GM12891 (cell line): ENCODE results near the gene KRT86.
"Not testable (repeated sequence)": the region's sequence is repeated elsewhere in the genome, so short reads cannot be mapped to it uniquely, and the experiment has no call there.

Experiments used
- DNase-seq: peaks from one replicate; pipeline ENCODE4 v3.0.0; 2011; ENCODE audit warnings: low spot score; ENCODE audit not compliant: insufficient read length
- FAIRE-seq: peaks from 2 replicates; lab custom pipeline; 2011; peaks lifted over from hg19 to GRCh38; lab: Jason Lieb, UNC
- PAX5 ChIP-seq: IDR thresholded peaks from 2 replicates; pipeline ENCODE4 v1.6.1; 2011; ENCODE audit warnings: low read length, moderate library complexity, mild to moderate bottlenecking; ENCODE audit not compliant: insufficient read depth, severe bottlenecking
- POLR2A ChIP-seq: IDR thresholded peaks from 2 replicates; pipeline ENCODE4 v1.6.1; 2011; ENCODE audit warnings: low read depth, low read length, control low read depth
- POLR2AphosphoS5 ChIP-seq: IDR thresholded peaks from 2 replicates; pipeline ENCODE4 v1.6.1; 2011; ENCODE audit warnings: low read depth, low read length, control low read depth
- POU2F2 ChIP-seq: IDR thresholded peaks from 2 replicates; pipeline ENCODE4 v1.6.1; 2011; ENCODE audit warnings: low read depth, mild to moderate bottlenecking, control low read depth, low read length, moderate library complexity
- SPI1 ChIP-seq: IDR thresholded peaks from 2 replicates; pipeline ENCODE4 v1.6.1; 2011; ENCODE audit warnings: low read depth, low read length, control low read depth
- TAF1 ChIP-seq: IDR thresholded peaks from 2 replicates; pipeline ENCODE4 v1.6.1; 2011; ENCODE audit warnings: low read depth, low read length, control low read depth

The KRT86 gene

GRCh38 chr12:52245962-52246569 is 28.4 kb upstream of the KRT86 start:
- no peak for TF ChIP-seq TAF1
- FAIRE-seq, result no peak
- no peak for DNase-seq

GRCh38 chr12:52246720-52247621 is 27.5 kb upstream of the KRT86 start:
- DNase-seq (no peak), FAIRE-seq (no peak)
- TF ChIP-seq PAX5 (no peak), SPI1 (no peak), TAF1 (no peak), POU2F2 (no peak), POLR2AphosphoS5 (no peak), POLR2A (no peak)

DNA sequence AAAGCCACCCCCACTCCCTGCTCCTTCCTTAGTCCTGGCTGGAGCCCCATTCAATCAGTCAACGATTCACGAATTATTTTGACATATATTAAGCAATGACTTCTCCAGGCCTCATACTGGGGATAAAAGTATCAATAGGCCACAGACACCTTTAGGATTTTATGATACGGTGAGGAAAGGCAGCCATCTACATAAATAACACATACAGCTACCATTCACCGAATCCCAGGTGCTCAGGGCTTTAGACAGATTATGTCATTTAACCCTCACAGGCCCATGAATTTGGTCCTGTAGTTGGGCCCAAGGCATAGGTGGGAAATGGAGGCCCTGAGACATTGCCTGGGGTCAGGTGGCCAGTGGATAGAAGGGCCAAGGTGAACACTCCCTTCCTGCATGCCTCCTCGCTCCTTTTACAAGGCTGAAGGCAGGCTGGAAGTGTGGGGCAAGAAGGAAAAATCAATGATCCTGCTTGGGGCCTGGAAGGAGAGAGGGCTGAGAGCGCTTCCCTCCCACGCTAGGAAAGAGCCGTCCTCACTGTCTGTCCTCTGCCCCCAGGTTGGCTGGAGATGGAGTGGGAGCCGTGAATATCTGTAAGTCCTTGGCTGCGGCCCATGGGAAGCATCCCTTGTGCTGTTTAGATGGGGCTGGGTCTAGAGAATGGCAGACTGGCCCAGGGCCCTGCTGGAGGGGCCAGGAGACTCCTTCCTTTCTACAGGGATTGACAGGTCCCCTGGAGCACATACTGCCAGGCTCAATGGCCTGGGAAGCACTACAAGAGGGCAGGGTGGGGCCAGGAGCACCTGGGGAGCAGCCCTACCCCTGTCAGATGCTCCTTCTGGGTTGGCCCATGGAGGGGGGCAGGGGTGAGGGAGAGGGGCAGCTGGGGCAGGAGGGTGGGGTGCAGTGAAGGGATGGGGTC is 26.6 kb upstream of the KRT86 start:
- DNase-seq (no peak), FAIRE-seq (no peak)
- TF ChIP-seq POU2F2 (no peak), POLR2A (no peak), TAF1 (no peak), SPI1 (no peak), POLR2AphosphoS5 (no peak), PAX5 (no peak)

DNA sequence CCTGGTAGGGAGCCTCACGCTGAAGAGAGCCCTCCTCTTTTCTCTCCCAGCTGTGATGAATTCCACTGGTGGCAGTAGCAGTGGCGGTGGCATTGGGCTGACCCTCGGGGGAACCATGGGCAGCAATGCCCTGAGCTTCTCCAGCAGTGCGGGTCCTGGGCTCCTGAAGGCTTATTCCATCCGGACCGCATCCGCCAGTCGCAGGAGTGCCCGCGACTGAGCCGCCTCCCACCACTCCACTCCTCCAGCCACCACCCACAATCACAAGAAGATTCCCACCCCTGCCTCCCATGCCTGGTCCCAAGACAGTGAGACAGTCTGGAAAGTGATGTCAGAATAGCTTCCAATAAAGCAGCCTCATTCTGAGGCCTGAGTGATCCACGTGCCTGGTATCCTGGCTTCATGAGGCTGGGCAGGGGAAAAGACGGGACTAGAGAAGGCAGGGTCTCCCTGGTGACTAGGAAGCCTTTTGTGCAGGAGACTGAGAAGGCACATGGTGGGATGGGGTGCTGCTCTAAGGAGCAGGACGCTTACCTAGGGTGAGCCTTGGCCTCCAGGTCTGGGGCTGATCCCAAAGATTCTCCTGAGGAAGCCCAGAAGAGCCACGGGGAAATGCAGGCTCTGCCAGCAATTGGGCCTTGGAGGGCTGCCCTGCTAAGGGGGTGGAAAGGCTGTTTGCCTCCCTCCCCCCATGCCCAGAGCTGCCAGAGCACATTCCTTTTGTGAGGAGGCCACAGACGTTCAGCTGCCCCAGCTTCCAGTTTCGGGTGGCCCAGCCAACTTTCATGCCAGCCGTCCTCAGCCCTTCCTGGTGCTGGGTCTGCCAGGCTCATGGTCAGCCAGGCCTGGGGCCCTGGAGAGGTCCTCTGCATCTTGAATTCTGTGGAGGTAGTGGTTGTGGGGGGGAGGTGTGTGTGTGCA is 25.6 kb upstream of the KRT86 start:
- DNase-seq (no peak), FAIRE-seq (no peak)
- TF ChIP-seq SPI1 (no peak), PAX5 (no peak), POLR2AphosphoS5 (no peak), POU2F2 (no peak), POLR2A (no peak), TAF1 (no peak)

DNA sequence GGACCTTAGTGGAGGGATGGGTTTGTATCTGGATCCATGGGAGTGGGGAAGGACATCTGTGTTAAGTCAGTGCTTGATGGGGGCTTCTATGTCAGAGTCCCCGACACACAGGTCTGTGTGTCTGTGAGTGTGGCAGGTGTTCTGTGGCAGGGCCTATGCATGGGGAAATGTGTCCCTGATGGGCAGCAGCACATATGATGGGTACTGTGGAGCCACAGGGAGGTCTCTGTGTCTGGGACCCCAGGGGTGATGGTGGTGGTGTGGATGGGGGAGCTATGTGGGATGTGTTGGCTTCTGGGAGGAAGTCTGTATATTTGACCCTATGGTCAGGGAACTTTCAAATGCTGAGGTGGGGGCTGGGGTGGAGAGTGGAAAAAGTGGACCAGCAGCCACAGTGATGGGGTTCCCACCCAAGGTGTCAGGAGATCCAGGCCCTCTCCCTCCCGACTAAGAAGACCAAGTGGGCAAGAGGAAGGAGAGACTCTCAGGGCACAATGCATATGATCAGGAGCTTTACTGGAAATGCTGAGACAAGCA is 24.9 kb upstream of the KRT86 start:
- FAIRE-seq, result no peak
- TF ChIP-seq SPI1, result no peak
- TF ChIP-seq POLR2A, result no peak
- TF ChIP-seq TAF1, result no peak
- DNase-seq, result no peak

GRCh38 chr12:52250048-52250990 is 24.1 kb upstream of the KRT86 start:
- no peak for FAIRE-seq
- TF ChIP-seq PAX5 (no peak), SPI1 (no peak), POU2F2 (no peak), TAF1 (no peak), POLR2AphosphoS5 (no peak), POLR2A (no peak)
- no peak for DNase-seq

DNA sequence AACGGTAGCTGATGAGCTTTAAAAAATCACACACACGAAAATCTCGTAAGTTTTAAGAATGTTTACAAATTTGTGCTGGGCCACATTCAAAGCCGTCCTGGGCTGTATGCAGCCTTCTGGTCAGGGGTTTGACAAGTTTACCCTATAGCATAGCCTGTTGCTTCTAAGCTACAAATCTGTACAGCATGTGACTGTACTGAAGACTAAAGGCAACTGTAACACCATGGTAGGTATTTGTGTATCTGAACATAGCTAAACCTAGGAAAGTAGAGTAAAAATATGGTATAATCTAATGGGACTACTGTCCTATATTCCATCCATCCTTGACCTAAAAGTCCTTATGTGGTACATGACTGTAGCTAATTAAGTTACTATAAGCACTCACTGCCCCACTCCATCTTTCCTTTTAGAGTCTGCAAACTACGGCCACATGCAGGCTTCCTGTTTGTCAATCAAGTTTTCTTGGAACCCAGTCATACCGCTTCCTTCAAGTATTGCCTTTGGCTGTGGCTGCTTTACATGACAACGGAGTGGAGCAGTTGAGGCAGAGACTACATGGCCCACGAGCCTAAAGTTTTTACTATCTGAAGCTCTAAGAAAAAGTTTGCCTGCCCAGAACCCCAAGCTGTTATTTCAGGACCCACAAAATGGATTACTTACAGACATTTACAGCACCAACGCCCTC is 22.9 kb upstream of the KRT86 start:
- FAIRE-seq (no peak), DNase-seq (no peak)
- TF ChIP-seq PAX5 (no peak), POLR2A (no peak), SPI1 (no peak), TAF1 (no peak), POU2F2 (no peak), POLR2AphosphoS5 (no peak)

- not testable (repeated sequence) for DNase-seq, FAIRE-seq
These were observed 22.2 kb upstream of the KRT86 start for GRCh38 chr12:52252175-52252615.
